HepG2 (cell line): ENCODE results near the gene CES2. TPM values are rescaled to one million over a fixed set of nuclear protein-coding genes. Genes with fewer than 3 reads are reported as not detected.

Experiments used
- CC2D1A ChIP-seq: sonication (generic); formaldehyde crosslinking; IDR thresholded peaks from 2 replicates; pipeline ENCODE4 v1.8.1; 2023; ENCODE audit warnings: mild to moderate bottlenecking, missing genetic modification reagents
- CCAR2 ChIP-seq: fragments of 200-400 bp; formaldehyde crosslinking; optimal IDR thresholded peaks from 2 replicates; pipeline ENCODE3; 2018; ENCODE audit warnings: low read depth, mild to moderate bottlenecking, low read length, moderate library complexity
- CREM ChIP-seq, 2 experiments: sonication (generic) in 1 of 2; formaldehyde crosslinking in 1 of 2; IDR thresholded peaks; 2 replicates each; pipeline versions ENCODE4 v1.4.0 to v1.6.1; 2016 to 2020; ENCODE audit warnings: antibody characterized with exemption in 1 of 2, mild to moderate bottlenecking in 1 of 2, missing genetic modification reagents in 1 of 2
- DNMT1 ChIP-seq: sonication (generic); formaldehyde crosslinking; IDR thresholded peaks from 2 replicates; pipeline ENCODE4 v1.5.1; 2020; ENCODE audit warnings: mild to moderate bottlenecking, missing genetic modification reagents
- FOXC1 ChIP-seq: sonication (generic); formaldehyde crosslinking; IDR thresholded peaks from 2 replicates; pipeline ENCODE4 v1.8.0; 2022; ENCODE audit warnings: mild to moderate bottlenecking, missing genetic modification reagents, borderline replicate concordance
- IKZF5 ChIP-seq: IDR thresholded peaks from 2 replicates; pipeline ENCODE4 v1.6.1; 2018; ENCODE audit warnings: missing genetic modification reagents, mild to moderate bottlenecking, missing compliant biosample characterization
- ISX ChIP-seq: sonication (generic); formaldehyde crosslinking; conservative IDR thresholded peaks from 2 replicates; pipeline ENCODE4 v1.5.0; 2020; ENCODE audit warnings: missing genetic modification reagents
- MYC ChIP-seq: sonication (generic); formaldehyde crosslinking; IDR thresholded peaks from 2 replicates; pipeline ENCODE4 v1.9.0; 2021; ENCODE audit warnings: missing genetic modification reagents, borderline replicate concordance
- NFKBIZ ChIP-seq: IDR thresholded peaks from 2 replicates; pipeline ENCODE4 v1.6.1; 2018; ENCODE audit warnings: missing genetic modification reagents, missing compliant biosample characterization
- SAFB2 ChIP-seq: sonication (generic); formaldehyde crosslinking; IDR thresholded peaks from 2 replicates; pipeline ENCODE4 v1.5.1; 2020; ENCODE audit warnings: missing genetic modification reagents, low read depth, mild to moderate bottlenecking, borderline replicate concordance
- THAP9 ChIP-seq: sonication (generic); formaldehyde crosslinking; IDR thresholded peaks from 2 replicates; pipeline ENCODE4; 2020; ENCODE audit warnings: missing genetic modification reagents, mild to moderate bottlenecking, borderline replicate concordance
- ZBTB7B ChIP-seq: sonication (generic); formaldehyde crosslinking; IDR thresholded peaks from 2 replicates; pipeline ENCODE4 v1.4.0; 2020; ENCODE audit warnings: missing genetic modification reagents
- ZHX1 ChIP-seq: sonication (generic); formaldehyde crosslinking; IDR thresholded peaks from 2 replicates; pipeline ENCODE4 v1.8.1; 2022; ENCODE audit warnings: low read depth, mild to moderate bottlenecking, missing genetic modification reagents
- ZNF143 ChIP-seq: sonication (generic); formaldehyde crosslinking; IDR thresholded peaks from 2 replicates; pipeline ENCODE4 v1.4.0; 2020; ENCODE audit warnings: missing genetic modification reagents
- ZNF563 ChIP-seq: sonication (generic); formaldehyde crosslinking; IDR thresholded peaks from 2 replicates; pipeline ENCODE4 v1.8.0; 2022; ENCODE audit warnings: mild to moderate bottlenecking, moderate library complexity, missing genetic modification reagents
- ZNF572 ChIP-seq: sonication (generic); formaldehyde crosslinking; IDR thresholded peaks from 2 replicates; pipeline ENCODE4 v1.5.1; 2020; ENCODE audit warnings: mild to moderate bottlenecking, missing genetic modification reagents
- ZNF577 ChIP-seq: sonication (generic); formaldehyde crosslinking; IDR thresholded peaks from 2 replicates; pipeline ENCODE4 v1.4.0; 2020; ENCODE audit warnings: mild to moderate bottlenecking, low read depth, missing genetic modification reagents, borderline replicate concordance
- ZNF644 ChIP-seq: IDR thresholded peaks from 2 replicates; pipeline ENCODE4 v1.6.1; 2016; ENCODE audit warnings: low read depth
- ZNF720 ChIP-seq: sonication (generic); formaldehyde crosslinking; IDR thresholded peaks from 2 replicates; pipeline ENCODE4 v1.4.0; 2020; ENCODE audit warnings: missing genetic modification reagents
- ZSCAN22 ChIP-seq: sonication (generic); formaldehyde crosslinking; IDR thresholded peaks from 2 replicates; pipeline ENCODE4 v1.4.0; 2020; ENCODE audit warnings: mild to moderate bottlenecking, missing genetic modification reagents
- polyA plus RNA-seq, 8 experiments: library from polyadenylated mRNA; depleted of rRNA in 3 of 8; stranded (reverse) in 7 of 8; unstranded in 1 of 8; fragments of >200 nt; fragmentation: Illumina TruSeq in 4 of 8; extraction: Trizol in 4 of 8; gene quantifications; 2 replicates each; pipeline versions ENCODE4 v1.2.1 to v1.2.3, GENCODE V29; 2011 to 2016; ENCODE audit warnings: low read depth in 4 of 8, missing spikeins in 1 of 8, mixed read lengths in 1 of 8; ENCODE audit not compliant: insufficient read depth in 1 of 8
- total RNA-seq, 5 experiments: library from RNA; depleted of rRNA; stranded (reverse); fragments of >200 nt; fragmentation: Illumina TruSeq; extraction: Trizol; gene quantifications; 2 replicates each; pipeline ENCODE4 v1.2.3, GENCODE V29; 2016; ENCODE audit warnings: low read depth in 1 of 5

Gene CES2
- total and polyA plus RNA-seq, 2 of the 13 experiments (the other 11 are each of a cell fraction or from before 2014, with no cell fraction given) = 50.6 to 63.8 TPM

- TF ChIP-seq CCAR2 (no peak), DNMT1 (CRISPR knock-in tag) (no peak; the same call in 1 of the 2 replicates), ZNF644 (CRISPR knock-in tag) (no peak; the same call in 1 of the 2 replicates), ZNF563 (CRISPR knock-in tag) (0 out of 2 replicates have a peak, but pooled peaks have one; percentile 27), ZNF143 (CRISPR knock-in tag) (no peak), THAP9 (CRISPR knock-in tag) (peak; percentile 51; the same call in 1 of the 2 replicates), ZBTB7B (CRISPR knock-in tag) (0 out of 2 replicates have a peak, but pooled peaks have one; percentile 33), ISX (CRISPR knock-in tag) (no peak), ZNF720 (CRISPR knock-in tag) (no peak), SAFB2 (CRISPR knock-in tag) (peak; percentile 68; the same call in 1 of the 2 replicates), IKZF5 (peak; percentile 64; the same call in 1 of the 2 replicates), MYC (CRISPR knock-in tag) (peak; percentile 54; the same call in 1 of the 2 replicates), FOXC1 (CRISPR knock-in tag) (peak; percentile 38; the same call in 1 of the 2 replicates), ZSCAN22 (CRISPR knock-in tag) (no peak), ZHX1 (CRISPR knock-in tag) (no peak), CREM (IDR thresholded peaks at IDR 0.05) (no peak), CREM (CRISPR knock-in tag; IDR thresholded peaks at IDR 0.05) (no peak), CC2D1A (CRISPR knock-in tag) (no peak), NFKBIZ (no peak), ZNF572 (CRISPR knock-in tag) (0 out of 2 replicates have a peak, but pooled peaks have one; percentile 78), ZNF577 (CRISPR knock-in tag) (no peak)
Measured at GRCh38 chr16:66961065-66961744, 25.9 kb downstream of the CES2 start, which contains the start of gene CES3 (continued).
